Karpas-422 (cell line): ENCODE measurements around the gene TMEM179. TPM values are rescaled to one million over a fixed set of nuclear protein-coding genes. Genes with fewer than 3 reads are reported as not detected.

Source experiments
- DNase-seq: peaks from one replicate; pipeline ENCODE4 v3.0.0-alpha.2; 2015
- H2AFZ ChIP-seq: fragments of 200-600 bp; sonication (generic); 2 replicates; pipeline ENCODE4 v1.6.1; 2014; ENCODE audit warnings: antibody characterized with exemption, low read length, mixed read lengths
- H3K27ac ChIP-seq: fragments of 200-600 bp; sonication (generic); 2 replicates; pipeline ENCODE4 v1.5.1; 2014; ENCODE audit warnings: mild to moderate bottlenecking, low read length, moderate library complexity
- H3K27me3 ChIP-seq: fragments of 200-600 bp; sonication (generic); 2 replicates; pipeline ENCODE4 v1.6.1; 2014; ENCODE audit warnings: low read length, mixed read lengths
- H3K36me3 ChIP-seq: fragments of 200-600 bp; sonication (generic); 2 replicates; pipeline ENCODE4 v1.6.1; 2014; ENCODE audit warnings: low read length, mixed read lengths; ENCODE audit not compliant: insufficient read depth
- H3K4me1 ChIP-seq: fragments of 200-600 bp; sonication (generic); 2 replicates; pipeline ENCODE4 v1.6.1; 2014; ENCODE audit warnings: mild to moderate bottlenecking, low read length, mixed read lengths
- H3K4me2 ChIP-seq: fragments of 200-600 bp; sonication (generic); 2 replicates; pipeline ENCODE4 v1.6.1; 2014; ENCODE audit warnings: low read length, low read depth, mild to moderate bottlenecking; ENCODE audit not compliant: poor library complexity, severe bottlenecking
- H3K4me3 ChIP-seq: fragments of 200-600 bp; sonication (generic); 2 replicates; pipeline ENCODE4 v1.5.1; 2014; ENCODE audit warnings: mild to moderate bottlenecking, antibody characterized with exemption, low read length, mixed read lengths
- H3K79me2 ChIP-seq: fragments of 200-600 bp; sonication (generic); 2 replicates; pipeline ENCODE4 v1.6.1; 2014; ENCODE audit warnings: mild to moderate bottlenecking, low read length, mixed read lengths
- H3K9ac ChIP-seq: fragments of 200-600 bp; sonication (generic); 2 replicates; pipeline ENCODE4 v1.6.0; 2014; ENCODE audit warnings: low read length
- H3K9me2 ChIP-seq: fragments of 200-600 bp; sonication (generic), shearing (Covaris generic); replicated peaks from 2 replicates; pipeline ENCODE4 v1.6.0; 2014; ENCODE audit warnings: mild to moderate bottlenecking, low read length, moderate library complexity; ENCODE audit not compliant: insufficient read depth
- H3K9me3 ChIP-seq: fragments of 300-700, 200-600 bp; sonication (generic); 2 replicates; pipeline ENCODE4 v1.6.1; 2014; ENCODE audit warnings: low read length, mixed read lengths
- H4K20me1 ChIP-seq: fragments of 200-600 bp; sonication (generic); 2 replicates; pipeline ENCODE4 v1.6.1; 2014; ENCODE audit warnings: mild to moderate bottlenecking, antibody characterized with exemption, low read length, low read depth; ENCODE audit not compliant: insufficient read depth
- total RNA-seq: library from RNA; depleted of rRNA; stranded (reverse); fragments of >200 nt; shearing (Covaris generic); gene quantifications from 2 replicates; pipeline ENCODE4 v1.2.3, GENCODE V29; 2014; ENCODE audit warnings: low replicate concordance

The TMEM179 gene
- total RNA-seq, 1 experiment from 2014 or later, result not detected

GRCh38 chr14:104634886-104635570, 30.5 kb upstream of the TMEM179 start:
- no peak for DNase-seq
- Histone ChIP-seq H3K27me3 (no peaks in the 10 kb centered on the region), H3K4me2 (no peak overlapping the region), H2AFZ (no peak overlapping the region), H3K36me3 (no peaks in the 10 kb centered on the region), H3K27ac (no peak overlapping the region), H3K79me2 (no peaks in the 10 kb centered on the region), H3K9ac (no peak overlapping the region), H3K4me1 (peaks cover 5% of the 10 kb centered on the region), H3K4me3 (no peak overlapping the region), H3K9me3 (no peaks in the 10 kb centered on the region), H4K20me1 (peaks cover 27% of the 10 kb centered on the region), H3K9me2 (no peaks in the 10 kb centered on the region)

DNA sequence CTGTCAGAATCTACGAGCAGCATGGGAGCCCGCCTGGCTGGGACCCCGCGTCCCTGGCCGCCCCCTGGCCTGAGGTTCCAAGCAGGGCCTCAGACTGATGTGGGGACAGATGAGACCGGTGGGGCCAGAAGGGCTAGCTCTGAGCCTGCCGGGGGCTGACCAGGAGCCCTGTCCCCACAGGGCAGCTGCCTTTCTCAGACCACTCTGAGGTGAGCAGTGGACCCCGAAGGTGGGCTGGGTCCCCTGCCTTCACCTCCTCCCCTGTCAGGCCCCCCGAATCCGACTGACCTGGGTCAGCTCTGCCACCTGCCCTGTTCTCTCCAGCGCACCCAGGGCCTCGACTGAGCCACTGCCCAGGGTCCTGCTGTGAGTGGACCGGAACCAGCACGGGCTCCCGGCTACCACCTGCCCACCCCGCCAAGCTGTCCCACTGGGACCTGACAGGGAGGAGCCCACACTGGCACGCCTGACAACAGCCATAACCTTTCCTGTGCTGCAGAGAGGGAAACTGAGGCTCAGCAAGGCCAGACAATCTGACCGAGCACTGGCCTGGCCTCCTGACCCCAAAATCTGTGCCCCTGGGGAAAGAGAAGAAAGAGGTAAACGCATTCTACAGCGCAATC, 29.7 kb upstream of the TMEM179 start:
- Histone ChIP-seq H3K27ac (no peak overlapping the region), H3K9ac (no peak overlapping the region), H3K9me3 (peaks cover 2% of the 10 kb centered on the region)

DNA sequence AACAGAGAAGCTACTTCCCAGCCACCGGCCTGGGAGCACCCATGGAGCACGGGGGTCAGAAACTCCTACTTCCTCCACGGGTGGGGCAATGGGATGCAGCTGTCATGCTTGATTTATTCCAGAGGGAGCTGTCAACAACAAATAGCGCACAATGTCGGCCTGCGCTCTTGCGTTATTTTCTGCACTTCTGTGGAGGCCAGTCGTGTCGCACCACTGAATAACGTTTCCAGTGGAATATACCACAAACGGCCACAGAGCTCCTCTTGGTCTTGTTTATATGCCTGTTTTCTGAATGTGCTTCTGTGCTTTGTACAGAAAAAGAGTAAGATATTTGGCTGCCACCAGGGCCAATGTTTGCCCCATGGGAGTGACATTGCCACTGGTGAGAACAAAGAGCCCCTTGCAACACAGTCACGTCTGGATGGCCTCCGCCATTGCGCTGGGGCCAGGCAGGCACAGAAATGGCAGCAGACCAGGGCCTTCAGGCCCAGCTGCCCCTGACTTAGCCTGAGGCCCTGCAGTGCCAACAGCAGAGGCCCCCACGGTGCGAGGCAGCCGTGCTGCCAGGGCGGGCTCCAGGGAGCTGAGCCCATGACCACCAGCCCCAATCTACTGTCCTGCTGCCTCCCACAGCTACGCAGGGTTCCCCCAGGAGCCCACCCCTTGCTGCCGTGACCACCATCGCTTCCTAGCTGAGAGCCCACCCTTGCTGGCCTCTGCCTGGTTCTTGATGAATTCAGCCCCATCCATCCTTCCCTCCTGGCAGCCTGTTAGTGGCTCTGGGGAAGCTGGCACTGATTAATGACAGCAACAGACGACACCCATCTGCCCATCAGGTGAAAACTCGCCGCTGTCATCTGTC, 28.9 kb upstream of the TMEM179 start:
- Histone ChIP-seq H2AFZ (no peak overlapping the region), H3K4me1 (peaks cover 5% of the 10 kb centered on the region; the same call in 1 of the 2 replicates), H3K27me3 (no peaks in the 10 kb centered on the region; the same call in 1 of the 2 replicates), H3K4me3 (no peak overlapping the region), H3K9ac (no peak overlapping the region), H3K9me3 (peaks cover 6% of the 10 kb centered on the region), H3K4me2 (no peak overlapping the region), H3K9me2 (no peaks in the 10 kb centered on the region), H3K36me3 (no peaks in the 10 kb centered on the region), H3K79me2 (no peaks in the 10 kb centered on the region), H3K27ac (no peak overlapping the region), H4K20me1 (0 out of 2 replicates have a peak, but pooled peaks cover 18% of the 10 kb centered on the region)
- DNase-seq, result no peak

More for the DNA sequence above, 29.7 kb upstream of the TMEM179 start:
- no peaks in the 10 kb centered on the region for H3K9me2 ChIP-seq
- DNase-seq, result no peak
- H2AFZ ChIP-seq, result no peak overlapping the region
- no peak overlapping the region for H3K4me3 ChIP-seq
- no peaks in the 10 kb centered on the region for H3K79me2 ChIP-seq
- H3K36me3 ChIP-seq, result no peaks in the 10 kb centered on the region
- H3K4me1 ChIP-seq, result peaks cover 5% of the 10 kb centered on the region; the same call in 1 of the 2 replicates
- no peak overlapping the region for H3K4me2 ChIP-seq
- H3K27me3 ChIP-seq, result no peaks in the 10 kb centered on the region; the same call in 1 of the 2 replicates
- H4K20me1 ChIP-seq, result peaks cover 21% of the 10 kb centered on the region

- no peaks in the 10 kb centered on the region for H3K9me2 ChIP-seq
- H3K4me3 ChIP-seq, result no peak overlapping the region
- H3K4me2 ChIP-seq, result no peak overlapping the region
- no peaks in the 10 kb centered on the region for H3K79me2 ChIP-seq
- 0 out of 2 replicates have a peak, but pooled peaks cover 18% of the 10 kb centered on the region for H4K20me1 ChIP-seq
- no peak for DNase-seq
- H2AFZ ChIP-seq, result no peak overlapping the region
- H3K9ac ChIP-seq, result no peak overlapping the region
- H3K9me3 ChIP-seq, result peaks cover 8% of the 10 kb centered on the region
- H3K4me1 ChIP-seq, result peaks cover 5% of the 10 kb centered on the region; the same call in 1 of the 2 replicates
- H3K27ac ChIP-seq, result no peak overlapping the region
- peaks cover 4% of the 10 kb centered on the region; the same call in 1 of the 2 replicates for H3K27me3 ChIP-seq
- H3K36me3 ChIP-seq, result no peaks in the 10 kb centered on the region
Observed at GRCh38 chr14:104632781-104633180, 28.2 kb upstream of the TMEM179 start.

GRCh38 chr14:104624939-104625338, 20.4 kb upstream of the TMEM179 start:
- peaks cover 11% of the 10 kb centered on the region; the same call in 1 of the 2 replicates for H3K27me3 ChIP-seq
- H3K9ac ChIP-seq, result no peak overlapping the region
- 0 out of 2 replicates have a peak, but pooled peaks cover under 1% of the 10 kb centered on the region for H3K4me1 ChIP-seq
- no peaks in the 10 kb centered on the region for H4K20me1 ChIP-seq
- no peaks in the 10 kb centered on the region for H3K9me2 ChIP-seq
- no peak overlapping the region for H3K4me2 ChIP-seq
- no peaks in the 10 kb centered on the region for H3K36me3 ChIP-seq
- H3K27ac ChIP-seq, result no peak overlapping the region
- peaks cover 20% of the 10 kb centered on the region for H3K9me3 ChIP-seq
- H2AFZ ChIP-seq, result no peak overlapping the region
- no peak overlapping the region for H3K4me3 ChIP-seq
- DNase-seq, result no peak
- H3K79me2 ChIP-seq, result no peaks in the 10 kb centered on the region

DNA sequence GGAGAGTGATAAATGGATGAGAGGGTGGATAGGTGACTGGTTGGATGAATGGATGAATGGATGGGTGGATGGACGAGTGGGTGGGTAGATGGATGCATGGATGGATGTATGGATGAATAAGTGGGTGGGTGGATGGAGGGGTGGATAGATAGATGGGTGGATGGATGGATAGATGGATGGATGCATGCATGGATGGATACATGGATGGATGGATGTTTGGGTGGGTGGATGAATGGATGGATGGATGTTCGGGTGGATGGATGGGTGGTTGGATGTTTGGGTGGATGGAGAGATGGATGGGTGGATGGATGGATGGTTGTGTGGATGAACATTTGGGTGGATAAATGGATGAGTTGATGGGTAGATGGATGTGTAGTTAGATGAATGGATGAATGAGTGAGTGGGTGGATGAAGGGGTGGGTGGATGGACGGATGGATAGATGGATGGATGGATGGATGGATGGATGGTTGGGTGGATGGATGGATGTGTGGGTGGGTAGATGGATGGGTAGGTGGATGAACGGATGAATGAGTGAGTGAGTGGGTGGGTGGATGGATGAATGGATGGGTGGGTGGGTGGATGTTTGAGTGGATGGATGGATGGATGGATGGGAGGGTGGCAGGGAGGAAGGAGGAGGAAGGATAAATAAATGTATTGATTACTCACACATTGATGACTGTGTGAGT, 9.7 kb upstream of the TMEM179 start:
- Histone ChIP-seq H3K9ac (no peak overlapping the region), H3K27me3 (no peaks in the 10 kb centered on the region), H3K9me3 (no peaks in the 10 kb centered on the region), H3K4me3 (no peak overlapping the region), H3K27ac (no peak overlapping the region), H3K4me2 (no peak overlapping the region), H4K20me1 (peaks cover 10% of the 10 kb centered on the region; the same call in 1 of the 2 replicates), H2AFZ (no peak overlapping the region), H3K36me3 (no peaks in the 10 kb centered on the region), H3K9me2 (no peaks in the 10 kb centered on the region), H3K4me1 (peaks cover 21% of the 10 kb centered on the region), H3K79me2 (no peaks in the 10 kb centered on the region)
- no peak for DNase-seq

GRCh38 chr14:104611881-104612280, 7.3 kb upstream of the TMEM179 start:
- peaks cover 6% of the 10 kb centered on the region; the same call in 1 of the 2 replicates for H4K20me1 ChIP-seq
- no peak overlapping the region for H3K4me2 ChIP-seq
- no peak for DNase-seq
- no peak overlapping the region for H3K27ac ChIP-seq
- H3K9me3 ChIP-seq, result no peaks in the 10 kb centered on the region
- H3K9me2 ChIP-seq, result no peaks in the 10 kb centered on the region
- no peak overlapping the region for H2AFZ ChIP-seq
- no peaks in the 10 kb centered on the region for H3K27me3 ChIP-seq
- no peaks in the 10 kb centered on the region; the same call in 1 of the 2 replicates for H3K4me1 ChIP-seq
- H3K4me3 ChIP-seq, result no peak overlapping the region
- no peak overlapping the region for H3K9ac ChIP-seq
- H3K36me3 ChIP-seq, result no peaks in the 10 kb centered on the region
- no peaks in the 10 kb centered on the region for H3K79me2 ChIP-seq
